RWPE1 (cell line): ENCODE results near the gene SDCCAG8.

Experiments
- CTCF ChIA-PET: fragments of 350-600 bp; sonication (Branson Sonifier 250); formaldehyde crosslinking; extraction: SDS; loops from one replicate; lab custom pipeline; 2021; lab: Yijun Ruan, JAX
- POLR2A ChIA-PET: fragments of 400-600 bp; formaldehyde crosslinking; extraction: SDS; loops from one replicate; lab custom pipeline; 2020; ENCODE audit warnings: antibody characterized with exemption; ENCODE audit not compliant: low non-redundant PET; lab: Yijun Ruan, JAX
- DNase-seq: peaks from one replicate; pipeline ENCODE4 v3.0.0; 2012; ENCODE audit warnings: low spot score
- H3K27ac ChIP-seq: fragments of 450-650 bp; 2 replicates; pipeline ENCODE4 v1.5.1; 2017
- CTCF ChIP-seq: fragments of 450-650 bp; conservative IDR thresholded peaks from 2 replicates; pipeline ENCODE4 v1.5.1; 2017; ENCODE audit warnings: low read depth, mild to moderate bottlenecking

The SDCCAG8 gene

GRCh38 chr1:243496806-243497205 is 241.0 kb downstream of the SDCCAG8 start:
- POLR2A ChIA-PET: no interaction called here
- no peak for TF ChIP-seq CTCF

GRCh38 chr1:243497939-243498681 is 242.3 kb downstream of the SDCCAG8 start:
- ChIA-PET POLR2A (no interaction called here), CTCF (no interaction called here)
- no peak for TF ChIP-seq CTCF
- H3K27ac ChIP-seq: peak overlapping the region; percentile 18; the same call in 1 of the 2 replicates
- no peak for DNase-seq

More at GRCh38 chr1:243496806-243497205, 241.0 kb downstream of the SDCCAG8 start:
- DNase-seq: no peak
- CTCF ChIA-PET: no interaction called here
- H3K27ac ChIP-seq: peak overlapping the region; percentile 15; the same call in 1 of the 2 replicates

- ChIA-PET POLR2A (no interaction called here), CTCF (interaction anchor here (0.6 kb wide), 1 partner anchor 237 kb away, joined by 3 read pairs; no protein-coding TSS in a partner anchor)
- no peak for DNase-seq
- TF ChIP-seq CTCF: no peak
- no peak overlapping the region for H3K27ac ChIP-seq
These were observed 243.4 kb downstream of the SDCCAG8 start for GRCh38 chr1:243499248-243499647.

- ChIA-PET POLR2A (no interaction called here), CTCF (interaction anchor here (0.6 kb wide), 1 partner anchor 238 kb away, joined by 3 read pairs; no protein-coding TSS in a partner anchor)
- no peak overlapping the region for H3K27ac ChIP-seq
- TF ChIP-seq CTCF: no peak
- DNase-seq: no peak
These were observed 243.9 kb downstream of the SDCCAG8 start for GRCh38 chr1:243499711-243500110.

- no peak for TF ChIP-seq CTCF
- H3K27ac ChIP-seq: no peak overlapping the region
- DNase-seq: no peak
- ChIA-PET POLR2A (no interaction called here), CTCF (no interaction called here)
These were observed 244.7 kb downstream of the SDCCAG8 start for GRCh38 chr1:243500512-243500911.

GRCh38 chr1:243501002-243501401 is 245.2 kb downstream of the SDCCAG8 start:
- no peak overlapping the region for H3K27ac ChIP-seq

More at GRCh38 chr1:243501002-243501401, 245.2 kb downstream of the SDCCAG8 start:
- ChIA-PET POLR2A (no interaction called here), CTCF (no interaction called here)
- peak; percentile 26 for DNase-seq
- TF ChIP-seq CTCF: no peak
